Activated naive CD8-positive, alpha-beta T cell treated with anti-CD3 and anti-CD28 coated beads, Interleukin-2, amount 10 ng/mL, durations not matched to agents 7 days and 5 days (primary cell): ENCODE measurements around the gene LDB2. TPM values are rescaled to one million over a fixed set of nuclear protein-coding genes. Genes with fewer than 3 reads are reported as not detected.

ENCODE experiments used
- ATAC-seq: fragments of 150-1000 bp; cut with Tn5 transposase; one replicate; pipeline ENCODE4 v1.10.0; 2021; ENCODE audit warnings: low read depth, moderate library complexity
- POLR2A ChIA-PET: fragments of 350-600 bp; sonication (Branson Sonifier 250); formaldehyde crosslinking; loops from one replicate; lab custom pipeline; 2021; ENCODE audit warnings: antibody characterized with exemption; lab: Charles Lee
- DNase-seq: peaks from one replicate; pipeline ENCODE4 v3.0.0; 2021
- H3K27ac Mint-ChIP-seq: one replicate; pipeline ENCODE4 v1.8.0; 2022; ENCODE audit warnings: mild to moderate bottlenecking, mixed read lengths
- H3K27me3 Mint-ChIP-seq: one replicate; pipeline ENCODE4 v1.8.0; 2022; ENCODE audit warnings: mild to moderate bottlenecking, moderate library complexity, mixed read lengths
- H3K36me3 Mint-ChIP-seq: one replicate; pipeline ENCODE4 v1.8.0; 2021; ENCODE audit warnings: mild to moderate bottlenecking, mixed read lengths
- H3K4me1 Mint-ChIP-seq: one replicate; pipeline ENCODE4 v1.8.0; 2021; ENCODE audit warnings: mixed read lengths
- H3K4me3 Mint-ChIP-seq: one replicate; pipeline ENCODE4 v1.8.0; 2022; ENCODE audit warnings: mild to moderate bottlenecking, moderate library complexity, mixed read lengths
- H3K9me3 Mint-ChIP-seq: one replicate; pipeline ENCODE4 v1.8.0; 2021; ENCODE audit warnings: mixed read lengths
- total RNA-seq, 2 experiments: library from RNA; stranded (reverse); gene quantifications; one replicate each; pipeline ENCODE4 v1.2.3, GENCODE V29; 2021

Gene LDB2
- total RNA-seq, 2 experiments from 2014 or later, result not detected

- Mint-ChIP-seq H3K36me3 (no peaks in the 10 kb centered on the region), H3K9me3 (no peaks in the 10 kb centered on the region), H3K27me3 (peaks cover 2% of the 10 kb centered on the region), H3K4me1 (no peaks in the 10 kb centered on the region), H3K4me3 (no peak overlapping the region), H3K27ac (no peak overlapping the region)
- POLR2A ChIA-PET, result no interaction called here
- DNase-seq (no peak), ATAC-seq (no peak)
Measured at GRCh38 chr4:16844816-16845586, 53.4 kb downstream of the LDB2 start.

- DNase-seq (no peak), ATAC-seq (no peak)
- Mint-ChIP-seq H3K4me3 (no peak overlapping the region), H3K27me3 (peaks cover under 1% of the 10 kb centered on the region), H3K27ac (no peak overlapping the region), H3K4me1 (no peaks in the 10 kb centered on the region), H3K9me3 (no peaks in the 10 kb centered on the region), H3K36me3 (no peaks in the 10 kb centered on the region)
- POLR2A ChIA-PET, result no interaction called here
Measured at GRCh38 chr4:16843831-16844508, 54.5 kb downstream of the LDB2 start.

GRCh38 chr4:16838226-16838875 is 60.1 kb downstream of the LDB2 start:
- peaks cover 6% of the 10 kb centered on the region for H3K27me3 Mint-ChIP-seq
- no peak overlapping the region for H3K27ac Mint-ChIP-seq
- POLR2A ChIA-PET, result no interaction called here
- DNase-seq (no peak), ATAC-seq (no peak)
- no peaks in the 10 kb centered on the region for H3K4me1 Mint-ChIP-seq
- no peaks in the 10 kb centered on the region for H3K9me3 Mint-ChIP-seq
- no peaks in the 10 kb centered on the region for H3K36me3 Mint-ChIP-seq
- H3K4me3 Mint-ChIP-seq, result no peak overlapping the region

GRCh38 chr4:16837475-16837874 is 61.0 kb downstream of the LDB2 start:
- Mint-ChIP-seq H3K27me3 (peaks cover 10% of the 10 kb centered on the region), H3K27ac (no peak overlapping the region), H3K4me1 (no peaks in the 10 kb centered on the region), H3K4me3 (no peak overlapping the region), H3K9me3 (no peaks in the 10 kb centered on the region), H3K36me3 (no peaks in the 10 kb centered on the region)
- ATAC-seq (no peak), DNase-seq (no peak)
- POLR2A ChIA-PET, result no interaction called here

GRCh38 chr4:16836324-16836723 is 62.1 kb downstream of the LDB2 start:
- Mint-ChIP-seq H3K36me3 (no peaks in the 10 kb centered on the region), H3K4me3 (no peak overlapping the region), H3K27ac (no peak overlapping the region), H3K27me3 (peaks cover 10% of the 10 kb centered on the region), H3K9me3 (no peaks in the 10 kb centered on the region), H3K4me1 (no peaks in the 10 kb centered on the region)
- DNase-seq (no peak), ATAC-seq (no peak)
- POLR2A ChIA-PET, result no interaction called here

- ATAC-seq (no peak), DNase-seq (no peak)
- POLR2A ChIA-PET, result no interaction called here
- H3K4me1 Mint-ChIP-seq, result no peaks in the 10 kb centered on the region
- H3K27ac Mint-ChIP-seq, result no peak overlapping the region
- H3K4me3 Mint-ChIP-seq, result no peak overlapping the region
- peaks cover 10% of the 10 kb centered on the region for H3K27me3 Mint-ChIP-seq
- H3K36me3 Mint-ChIP-seq, result no peaks in the 10 kb centered on the region
- no peaks in the 10 kb centered on the region for H3K9me3 Mint-ChIP-seq
Measured at GRCh38 chr4:16835597-16836247, 62.7 kb downstream of the LDB2 start.

- peaks cover 10% of the 10 kb centered on the region for H3K27me3 Mint-ChIP-seq
- POLR2A ChIA-PET, result no interaction called here
- no peaks in the 10 kb centered on the region for H3K9me3 Mint-ChIP-seq
- H3K27ac Mint-ChIP-seq, result no peak overlapping the region
- ATAC-seq (no peak), DNase-seq (no peak)
- H3K36me3 Mint-ChIP-seq, result no peaks in the 10 kb centered on the region
- no peak overlapping the region for H3K4me3 Mint-ChIP-seq
- no peaks in the 10 kb centered on the region for H3K4me1 Mint-ChIP-seq
Measured at GRCh38 chr4:16834814-16835213, 63.6 kb downstream of the LDB2 start.

GRCh38 chr4:16833722-16834121 is 64.7 kb downstream of the LDB2 start:
- Mint-ChIP-seq H3K4me1 (no peaks in the 10 kb centered on the region), H3K36me3 (no peaks in the 10 kb centered on the region), H3K4me3 (no peak overlapping the region), H3K9me3 (no peaks in the 10 kb centered on the region), H3K27me3 (peaks cover 10% of the 10 kb centered on the region), H3K27ac (no peak overlapping the region)
- DNase-seq, result no peak
- ATAC-seq, result no peak
- POLR2A ChIA-PET, result no interaction called here

- POLR2A ChIA-PET, result no interaction called here
- no peak for ATAC-seq
- Mint-ChIP-seq H3K4me3 (no peak overlapping the region), H3K4me1 (no peaks in the 10 kb centered on the region), H3K9me3 (no peaks in the 10 kb centered on the region), H3K27me3 (peaks cover 12% of the 10 kb centered on the region), H3K27ac (no peak overlapping the region), H3K36me3 (no peaks in the 10 kb centered on the region)
- no peak for DNase-seq
Measured at GRCh38 chr4:16830081-16830480, 68.4 kb downstream of the LDB2 start.

GRCh38 chr4:16827794-16828724 is 70.4 kb downstream of the LDB2 start:
- no peak for DNase-seq
- POLR2A ChIA-PET, result no interaction called here
- H3K4me1 Mint-ChIP-seq, result no peaks in the 10 kb centered on the region
- peaks cover 4% of the 10 kb centered on the region for H3K27me3 Mint-ChIP-seq
- H3K36me3 Mint-ChIP-seq, result no peaks in the 10 kb centered on the region
- H3K27ac Mint-ChIP-seq, result no peak overlapping the region
- H3K4me3 Mint-ChIP-seq, result no peak overlapping the region
- ATAC-seq, result no peak
- no peaks in the 10 kb centered on the region for H3K9me3 Mint-ChIP-seq

GRCh38 chr4:16827045-16827444 is 71.4 kb downstream of the LDB2 start:
- no peaks in the 10 kb centered on the region for H3K36me3 Mint-ChIP-seq
- no peaks in the 10 kb centered on the region for H3K9me3 Mint-ChIP-seq
- no peak overlapping the region for H3K27ac Mint-ChIP-seq
- DNase-seq (no peak), ATAC-seq (no peak)
- POLR2A ChIA-PET, result no interaction called here
- no peaks in the 10 kb centered on the region for H3K4me1 Mint-ChIP-seq
- peaks cover 2% of the 10 kb centered on the region for H3K27me3 Mint-ChIP-seq
- no peak overlapping the region for H3K4me3 Mint-ChIP-seq

- POLR2A ChIA-PET, result no interaction called here
- no peak overlapping the region for H3K4me3 Mint-ChIP-seq
- no peak for DNase-seq
- H3K27me3 Mint-ChIP-seq, result peaks cover 2% of the 10 kb centered on the region
- no peaks in the 10 kb centered on the region for H3K36me3 Mint-ChIP-seq
- H3K27ac Mint-ChIP-seq, result no peak overlapping the region
- no peaks in the 10 kb centered on the region for H3K9me3 Mint-ChIP-seq
- no peak for ATAC-seq
- no peaks in the 10 kb centered on the region for H3K4me1 Mint-ChIP-seq
Measured at GRCh38 chr4:16826406-16826910, 72.0 kb downstream of the LDB2 start.
